ENCODE data around the gene MYO9A.
"Not testable (repeated sequence)": the region's sequence is repeated elsewhere in the genome, so short reads cannot be mapped to it uniquely, and the experiment has no call there.

MYO9A gene

DNA sequence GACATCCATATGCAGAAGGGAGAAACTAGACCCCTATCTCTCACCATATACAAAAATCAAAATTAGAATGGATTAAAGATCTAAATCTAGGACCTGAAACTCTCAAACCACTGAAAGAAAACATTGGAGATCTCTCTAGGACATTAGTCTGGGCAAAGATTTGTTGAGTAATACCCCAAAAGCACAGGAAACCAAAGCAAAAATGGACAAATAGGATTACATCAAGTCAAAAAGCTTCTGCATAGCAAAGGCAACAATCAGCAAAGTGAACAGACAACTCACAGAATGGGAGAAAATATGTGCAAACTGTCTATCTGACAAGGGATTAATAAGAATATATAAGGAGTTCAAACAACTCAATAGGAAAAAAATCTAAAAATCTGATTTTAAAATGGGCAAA lies 54.8 kb downstream of the MYO9A start:
- Histone ChIP-seq H3K27me3 (ENCODE audit: insufficient read depth, low read length) (no peaks in the 10 kb centered on the region), H3K36me3 (ENCODE audit: insufficient read depth, low read length) (no peaks in the 10 kb centered on the region), H2AFZ (ENCODE audit: low read depth, low read length) (no peak overlapping the region), H3K4me3 (ENCODE audit: low read length) (no peak overlapping the region), H3K4me1 (ENCODE audit: insufficient read depth, low read length) (peaks cover 3% of the 10 kb centered on the region), H3K9me3 (ENCODE audit: low read length) (peaks cover 3% of the 10 kb centered on the region)

DNA sequence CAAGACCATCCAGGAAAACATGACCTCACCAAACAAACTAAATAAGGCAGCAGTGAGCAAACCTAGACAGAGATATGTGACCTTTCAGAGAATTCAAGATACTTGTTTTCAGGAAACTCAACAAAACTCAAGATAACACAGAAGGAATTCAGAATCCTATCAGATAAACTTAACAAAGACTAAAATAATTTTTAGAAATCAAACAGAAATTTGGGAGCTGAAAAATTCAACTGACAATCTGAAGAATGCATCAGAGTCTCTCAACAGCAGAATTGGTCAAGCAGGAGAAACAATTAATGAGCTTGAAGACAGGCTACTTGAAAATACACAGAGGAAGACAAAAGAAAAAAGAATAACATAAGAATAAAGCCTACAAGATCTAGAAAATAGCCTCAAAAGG lies 55.6 kb downstream of the MYO9A start:
- H3K27me3 ChIP-seq (ENCODE audit: insufficient read depth, low read length), result no peaks in the 10 kb centered on the region
- H3K4me3 ChIP-seq (ENCODE audit: low read length), result no peak overlapping the region
- no peaks in the 10 kb centered on the region for H3K36me3 ChIP-seq (ENCODE audit: insufficient read depth, low read length)
- H2AFZ ChIP-seq (ENCODE audit: low read depth, low read length), result no peak overlapping the region
- H3K4me1 ChIP-seq (ENCODE audit: insufficient read depth, low read length), result peaks cover 10% of the 10 kb centered on the region
- H3K9me3 ChIP-seq (ENCODE audit: low read length), result peaks cover 3% of the 10 kb centered on the region

DNA sequence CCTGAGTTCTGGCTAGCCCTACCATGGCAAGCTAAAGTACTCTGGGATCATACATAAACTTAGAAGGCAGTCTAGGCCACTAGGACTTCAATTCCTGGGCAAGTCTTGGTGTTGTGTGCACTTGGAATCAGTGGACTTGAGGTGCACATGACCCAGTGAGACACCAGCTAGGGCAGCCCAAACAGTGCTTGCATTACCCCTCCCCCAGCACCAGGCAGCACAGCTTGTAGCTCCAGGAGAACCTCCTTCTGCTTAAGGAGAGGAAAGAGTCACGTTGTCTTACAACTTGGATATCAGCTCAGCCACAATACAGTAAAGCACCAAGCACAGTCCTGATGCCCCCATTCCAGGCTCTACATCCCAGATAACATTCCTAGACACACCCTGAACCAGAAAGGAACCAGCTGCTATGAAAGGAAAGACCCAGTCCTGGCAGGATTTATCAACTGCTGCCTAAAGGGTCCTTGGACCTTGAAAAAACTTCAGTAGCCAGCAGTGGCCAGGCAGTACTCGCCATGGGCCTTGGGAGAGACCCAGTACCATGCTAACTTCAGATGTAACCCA lies 57.2 kb downstream of the MYO9A start:
- no peaks in the 10 kb centered on the region for H3K27me3 ChIP-seq (ENCODE audit: insufficient read depth, low read length)
- no peaks in the 10 kb centered on the region for H3K36me3 ChIP-seq (ENCODE audit: insufficient read depth, low read length)
- no peak overlapping the region for H3K4me3 ChIP-seq (ENCODE audit: low read length)
- no peak overlapping the region for H2AFZ ChIP-seq (ENCODE audit: low read depth, low read length)
- peaks cover 3% of the 10 kb centered on the region for H3K9me3 ChIP-seq (ENCODE audit: low read length)
- peaks cover 11% of the 10 kb centered on the region for H3K4me1 ChIP-seq (ENCODE audit: insufficient read depth, low read length)

DNA sequence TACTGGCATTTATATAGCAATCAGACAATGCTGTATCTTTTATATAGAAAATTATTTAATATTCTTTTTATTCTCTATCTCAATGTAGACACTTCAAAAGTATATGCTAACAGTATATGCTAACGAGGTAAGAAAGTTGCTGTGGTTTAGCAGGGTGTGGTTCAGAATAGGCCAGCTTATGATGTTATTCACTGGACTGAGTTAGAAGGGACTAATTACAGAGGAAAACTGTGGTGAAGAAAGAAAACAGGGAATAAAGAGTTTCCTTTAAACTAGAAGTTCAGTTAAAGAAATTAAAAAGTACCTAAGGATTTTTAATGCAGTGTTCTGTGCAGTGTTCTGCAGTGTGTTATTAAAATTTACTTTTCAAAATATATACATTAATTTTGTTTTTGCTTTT lies 59.4 kb downstream of the MYO9A start:
- no peaks in the 10 kb centered on the region for H3K36me3 ChIP-seq (ENCODE audit: insufficient read depth, low read length)
- peaks cover 3% of the 10 kb centered on the region for H3K9me3 ChIP-seq (ENCODE audit: low read length)
- H2AFZ ChIP-seq (ENCODE audit: low read depth, low read length), result no peak overlapping the region
- peaks cover 11% of the 10 kb centered on the region for H3K4me1 ChIP-seq (ENCODE audit: insufficient read depth, low read length)
- H3K4me3 ChIP-seq (ENCODE audit: low read length), result no peak overlapping the region
- no peaks in the 10 kb centered on the region for H3K27me3 ChIP-seq (ENCODE audit: insufficient read depth, low read length)

DNA sequence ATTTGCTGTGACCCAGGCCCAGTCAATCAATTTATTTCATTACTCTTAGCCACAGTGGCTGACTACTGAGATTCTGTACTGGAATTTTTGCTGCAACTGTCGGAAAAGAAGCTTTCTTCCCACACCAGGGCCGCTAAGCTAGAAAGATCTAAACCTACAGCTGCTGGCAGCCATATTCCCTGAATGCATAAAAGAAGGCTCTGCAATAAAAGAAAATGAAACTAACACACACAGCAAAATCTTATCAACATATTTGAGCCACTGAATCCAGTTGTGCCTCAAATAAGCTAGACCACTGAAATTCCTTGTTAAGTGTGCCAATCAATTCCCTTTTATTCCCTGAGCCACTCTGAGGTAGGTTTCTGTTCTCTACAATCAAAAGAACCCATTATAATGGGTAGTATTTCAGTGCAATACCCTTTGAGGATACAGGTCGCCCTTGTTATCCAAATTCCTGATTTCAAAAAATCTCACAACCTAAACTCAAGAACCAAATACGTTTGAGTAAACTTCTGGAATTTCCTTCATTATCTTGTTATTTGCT lies 60.3 kb downstream of the MYO9A start:
- H3K27me3 ChIP-seq (ENCODE audit: insufficient read depth, low read length), result no peaks in the 10 kb centered on the region
- H3K4me3 ChIP-seq (ENCODE audit: low read length), result no peak overlapping the region
- no peak overlapping the region for H2AFZ ChIP-seq (ENCODE audit: low read depth, low read length)
- H3K9me3 ChIP-seq (ENCODE audit: low read length), result peaks cover 7% of the 10 kb centered on the region
- H3K4me1 ChIP-seq (ENCODE audit: insufficient read depth, low read length), result peaks cover 11% of the 10 kb centered on the region
- H3K36me3 ChIP-seq (ENCODE audit: insufficient read depth, low read length), result no peaks in the 10 kb centered on the region

DNA sequence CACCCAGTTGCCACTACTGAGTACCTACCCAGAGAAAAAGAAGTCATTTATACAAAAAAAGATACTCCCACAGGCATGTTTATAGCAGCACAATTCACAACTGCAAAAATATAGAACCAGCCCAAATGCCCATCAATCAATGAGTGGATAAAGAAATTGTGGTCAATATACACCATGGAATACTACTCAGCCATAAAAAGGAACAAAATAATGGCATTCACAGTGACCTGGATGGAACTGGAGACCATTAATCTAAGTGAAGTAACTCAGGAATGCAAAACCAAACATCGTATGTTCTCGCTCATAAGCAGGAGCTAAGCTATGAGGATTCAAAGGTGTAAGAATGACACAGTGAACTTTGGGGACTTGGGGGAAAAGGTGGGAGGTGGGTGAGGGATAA lies 61.7 kb downstream of the MYO9A start:
- not testable (repeated sequence) for H2AFZ ChIP-seq (ENCODE audit: low read depth, low read length); H3K9me3 ChIP-seq (ENCODE audit: low read length); H3K27me3 ChIP-seq (ENCODE audit: insufficient read depth, low read length); H3K36me3 ChIP-seq (ENCODE audit: insufficient read depth, low read length); H3K4me3 ChIP-seq (ENCODE audit: low read length)
- peaks cover 11% of the 10 kb centered on the region for H3K4me1 ChIP-seq (ENCODE audit: insufficient read depth, low read length)

DNA sequence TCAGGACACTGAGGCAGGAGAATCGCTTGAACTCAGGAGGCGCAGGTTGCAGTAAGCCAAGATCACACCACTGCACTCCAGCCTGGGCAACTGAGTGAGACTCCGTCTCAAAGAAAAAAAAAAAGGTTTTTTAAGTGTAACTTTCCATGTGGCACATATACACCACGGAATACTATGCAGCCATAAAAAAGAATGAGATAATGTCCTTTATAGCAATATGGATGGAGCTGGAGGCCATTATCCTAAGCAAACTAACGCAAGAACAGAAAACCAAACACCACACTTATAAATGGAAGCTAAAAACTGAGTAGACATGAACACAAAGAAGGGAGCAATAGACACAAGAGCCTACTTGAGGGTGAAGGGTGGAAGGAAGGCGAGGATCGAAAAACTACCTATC lies 64.7 kb downstream of the MYO9A start:
- not testable (repeated sequence) for H3K4me3 ChIP-seq (ENCODE audit: low read length); H3K36me3 ChIP-seq (ENCODE audit: insufficient read depth, low read length); H3K9me3 ChIP-seq (ENCODE audit: low read length); H3K4me1 ChIP-seq (ENCODE audit: insufficient read depth, low read length); H2AFZ ChIP-seq (ENCODE audit: low read depth, low read length); H3K27me3 ChIP-seq (ENCODE audit: insufficient read depth, low read length)

DNA sequence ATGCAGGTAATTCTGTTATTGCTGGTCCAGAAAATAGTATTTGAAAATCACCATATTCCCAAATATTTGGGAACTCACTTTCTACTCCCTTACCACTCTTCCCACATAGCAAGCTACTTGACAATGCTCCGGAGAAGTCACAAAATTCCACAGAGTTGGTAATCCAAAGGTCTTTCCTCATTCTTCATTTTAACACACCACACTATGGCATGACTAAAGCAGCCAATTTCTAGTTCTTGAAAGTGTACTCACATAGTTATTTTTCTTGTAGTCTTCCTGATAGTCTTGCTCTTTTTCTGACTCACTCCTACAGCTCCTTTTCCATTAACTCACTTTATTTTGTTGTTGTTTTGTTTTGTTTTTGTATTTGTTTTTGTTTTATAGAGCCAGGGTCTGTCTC lies 67.2 kb downstream of the MYO9A start:
- H3K9me3 ChIP-seq (ENCODE audit: low read length), result peaks cover 9% of the 10 kb centered on the region
- no peaks in the 10 kb centered on the region for H3K27me3 ChIP-seq (ENCODE audit: insufficient read depth, low read length)
- no peak overlapping the region for H3K4me3 ChIP-seq (ENCODE audit: low read length)
- H2AFZ ChIP-seq (ENCODE audit: low read depth, low read length), result no peak overlapping the region
- peaks cover under 1% of the 10 kb centered on the region for H3K36me3 ChIP-seq (ENCODE audit: insufficient read depth, low read length)
- no peaks in the 10 kb centered on the region for H3K4me1 ChIP-seq (ENCODE audit: insufficient read depth, low read length)

DNA sequence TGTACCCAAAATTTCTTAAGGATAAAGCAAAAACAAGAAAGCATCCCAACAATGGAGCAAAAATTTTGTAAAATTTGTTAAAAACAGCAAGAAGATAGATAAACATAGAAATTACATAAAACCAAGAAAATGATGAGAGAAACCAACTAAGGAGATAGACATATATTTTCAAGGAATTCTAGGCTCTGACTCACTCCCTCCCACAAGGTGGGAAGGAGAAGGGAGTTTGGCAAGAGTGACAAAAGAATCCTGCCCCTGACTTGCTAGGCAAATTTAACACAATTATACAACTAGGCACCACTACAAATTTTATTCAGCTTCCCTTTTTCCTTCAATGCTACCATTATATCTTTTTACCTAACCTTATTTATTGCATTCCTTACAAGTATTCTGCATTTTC lies 70.9 kb downstream of the MYO9A start:
- H3K9me3 ChIP-seq (ENCODE audit: low read length), result no peaks in the 10 kb centered on the region
- H3K4me3 ChIP-seq (ENCODE audit: low read length), result no peak overlapping the region
- H3K27me3 ChIP-seq (ENCODE audit: insufficient read depth, low read length), result no peaks in the 10 kb centered on the region
- H2AFZ ChIP-seq (ENCODE audit: low read depth, low read length), result no peak overlapping the region
- no peaks in the 10 kb centered on the region for H3K4me1 ChIP-seq (ENCODE audit: insufficient read depth, low read length)
- H3K36me3 ChIP-seq (ENCODE audit: insufficient read depth, low read length), result peaks cover 2% of the 10 kb centered on the region

DNA sequence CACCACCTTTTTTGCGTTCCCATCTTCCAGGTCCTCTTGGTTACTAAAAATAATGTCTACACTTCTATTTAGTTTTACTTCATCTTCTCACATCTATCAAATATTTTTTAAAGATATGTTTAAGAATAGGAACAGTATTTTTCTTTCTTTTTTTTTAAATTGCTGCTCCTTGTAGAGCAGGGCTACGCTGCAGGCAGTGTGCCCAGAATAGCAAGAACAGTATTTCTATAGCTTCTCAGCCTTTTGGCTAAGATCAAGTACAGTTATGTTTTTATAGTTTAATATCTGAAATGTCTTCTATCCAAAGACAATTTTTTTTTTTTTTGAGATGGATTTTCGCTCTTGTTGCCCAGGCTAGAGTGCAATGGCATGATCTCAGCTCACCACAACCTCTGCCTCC lies 73.0 kb downstream of the MYO9A start:
- H2AFZ ChIP-seq (ENCODE audit: low read depth, low read length), result no peak overlapping the region
- H3K4me1 ChIP-seq (ENCODE audit: insufficient read depth, low read length), result no peaks in the 10 kb centered on the region
- no peaks in the 10 kb centered on the region for H3K27me3 ChIP-seq (ENCODE audit: insufficient read depth, low read length)
- H3K4me3 ChIP-seq (ENCODE audit: low read length), result no peak overlapping the region
- H3K36me3 ChIP-seq (ENCODE audit: insufficient read depth, low read length), result peaks cover 2% of the 10 kb centered on the region
- peaks cover 2% of the 10 kb centered on the region for H3K9me3 ChIP-seq (ENCODE audit: low read length)

DNA sequence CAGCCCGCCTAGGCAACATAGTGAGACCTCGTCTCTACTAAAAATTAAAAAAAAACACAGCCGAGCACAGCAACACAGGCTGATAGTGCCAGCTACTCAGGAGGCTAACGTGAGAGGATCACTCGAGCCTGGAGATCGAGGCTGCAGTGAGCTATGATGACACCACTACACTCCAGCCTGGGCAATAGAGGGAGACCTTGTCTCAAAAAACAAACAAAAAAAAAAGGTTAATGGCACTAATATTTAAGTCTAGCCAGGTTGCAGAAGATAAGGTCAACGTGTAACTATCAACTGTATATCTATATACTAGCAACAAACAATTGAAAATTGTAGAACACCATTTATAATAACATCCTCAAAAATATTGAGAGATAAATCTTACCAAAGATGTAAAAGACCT lies 75.1 kb downstream of the MYO9A start:
- Histone ChIP-seq H3K4me3 (ENCODE audit: low read length) (no peak overlapping the region), H3K9me3 (ENCODE audit: low read length) (peaks cover 4% of the 10 kb centered on the region), H3K27me3 (ENCODE audit: insufficient read depth, low read length) (no peaks in the 10 kb centered on the region), H3K4me1 (ENCODE audit: insufficient read depth, low read length) (no peaks in the 10 kb centered on the region), H3K36me3 (ENCODE audit: insufficient read depth, low read length) (peaks cover 2% of the 10 kb centered on the region), H2AFZ (ENCODE audit: low read depth, low read length) (no peak overlapping the region)

DNA sequence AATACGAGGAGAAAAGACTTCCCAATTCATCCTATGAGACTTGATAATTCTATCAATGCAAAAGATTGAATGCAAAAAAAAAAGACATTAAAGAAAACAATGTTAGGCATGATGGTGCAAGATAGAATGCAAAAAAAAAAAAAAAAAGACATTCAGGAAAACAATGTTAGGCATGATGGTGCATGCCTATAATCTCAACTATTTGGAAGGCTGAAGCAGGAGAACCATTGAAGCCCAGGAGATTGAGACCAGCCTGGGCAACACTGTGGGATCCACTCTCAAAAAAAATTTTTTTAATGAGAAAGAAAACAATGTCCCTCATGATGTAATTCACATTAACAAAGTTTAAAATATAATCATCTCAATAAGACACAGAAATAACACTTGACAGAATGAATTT lies 75.9 kb downstream of the MYO9A start:
- H3K4me3 ChIP-seq (ENCODE audit: low read length), result no peak overlapping the region
- no peaks in the 10 kb centered on the region for H3K4me1 ChIP-seq (ENCODE audit: insufficient read depth, low read length)
- peaks cover 2% of the 10 kb centered on the region for H3K36me3 ChIP-seq (ENCODE audit: insufficient read depth, low read length)
- peaks cover 7% of the 10 kb centered on the region for H3K9me3 ChIP-seq (ENCODE audit: low read length)
- H3K27me3 ChIP-seq (ENCODE audit: insufficient read depth, low read length), result no peaks in the 10 kb centered on the region
- no peak overlapping the region for H2AFZ ChIP-seq (ENCODE audit: low read depth, low read length)

DNA sequence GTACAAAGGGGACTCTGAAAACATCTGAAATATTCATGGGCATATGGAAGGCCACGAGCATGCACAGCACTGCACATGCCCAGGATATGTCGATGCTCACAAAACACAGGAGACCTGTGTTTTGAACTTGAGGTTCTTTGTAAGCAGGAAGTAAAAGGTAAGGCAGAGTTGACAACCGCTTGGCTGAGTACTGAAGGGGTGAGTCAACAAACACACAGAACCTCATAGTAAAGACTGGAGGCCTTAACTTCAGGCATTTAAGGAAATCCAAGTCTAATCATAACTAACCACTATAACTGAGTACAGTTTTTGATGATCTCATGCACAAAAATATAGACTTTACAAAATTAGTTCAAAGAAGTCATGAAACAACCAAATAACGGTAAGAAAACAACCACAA lies 80.6 kb downstream of the MYO9A start:
- H3K4me3 ChIP-seq (ENCODE audit: low read length), result no peak overlapping the region
- H3K9me3 ChIP-seq (ENCODE audit: low read length), result peaks cover 7% of the 10 kb centered on the region
- no peaks in the 10 kb centered on the region for H3K27me3 ChIP-seq (ENCODE audit: insufficient read depth, low read length)
- H3K4me1 ChIP-seq (ENCODE audit: insufficient read depth, low read length), result no peaks in the 10 kb centered on the region
- H2AFZ ChIP-seq (ENCODE audit: low read depth, low read length), result no peak overlapping the region
- no peaks in the 10 kb centered on the region for H3K36me3 ChIP-seq (ENCODE audit: insufficient read depth, low read length)
